Uterus (tissue), 2 donors: Measurements from ENCODE around the gene B3GNT9.
A peak's percentile ranks its signal among the peaks of the same experiment; 100 is the strongest.

Experiments
- POLR2A ChIP-seq, 2 donors: fragments of 450-650 bp; IDR thresholded peaks; one replicate each; pipeline ENCODE4 v1.6.1; 2016; ENCODE audit warnings: antibody characterized with exemption in 2 of 2, mild to moderate bottlenecking in 1 of 2, moderate library complexity in 1 of 2
- TF ChIP-seq, protein P1 (sequence below), 4 experiments: fragments of 200-600 bp in 2 of 4; fragments of 450-650 bp in 2 of 4; sonication (generic) in 2 of 4; IDR thresholded peaks; one replicate each; pipeline ENCODE4 v1.5.1; 2016 to 2019; ENCODE audit warnings: antibody characterized with exemption in 4 of 4, mild to moderate bottlenecking in 2 of 4, moderate library complexity in 1 of 4

GRCh38 chr16:67173808-67174705 is 23.3 kb upstream of the B3GNT9 start:
- TF ChIP-seq, protein P1, sequence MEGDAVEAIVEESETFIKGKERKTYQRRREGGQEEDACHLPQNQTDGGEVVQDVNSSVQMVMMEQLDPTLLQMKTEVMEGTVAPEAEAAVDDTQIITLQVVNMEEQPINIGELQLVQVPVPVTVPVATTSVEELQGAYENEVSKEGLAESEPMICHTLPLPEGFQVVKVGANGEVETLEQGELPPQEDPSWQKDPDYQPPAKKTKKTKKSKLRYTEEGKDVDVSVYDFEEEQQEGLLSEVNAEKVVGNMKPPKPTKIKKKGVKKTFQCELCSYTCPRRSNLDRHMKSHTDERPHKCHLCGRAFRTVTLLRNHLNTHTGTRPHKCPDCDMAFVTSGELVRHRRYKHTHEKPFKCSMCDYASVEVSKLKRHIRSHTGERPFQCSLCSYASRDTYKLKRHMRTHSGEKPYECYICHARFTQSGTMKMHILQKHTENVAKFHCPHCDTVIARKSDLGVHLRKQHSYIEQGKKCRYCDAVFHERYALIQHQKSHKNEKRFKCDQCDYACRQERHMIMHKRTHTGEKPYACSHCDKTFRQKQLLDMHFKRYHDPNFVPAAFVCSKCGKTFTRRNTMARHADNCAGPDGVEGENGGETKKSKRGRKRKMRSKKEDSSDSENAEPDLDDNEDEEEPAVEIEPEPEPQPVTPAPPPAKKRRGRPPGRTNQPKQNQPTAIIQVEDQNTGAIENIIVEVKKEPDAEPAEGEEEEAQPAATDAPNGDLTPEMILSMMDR (IDR thresholded peaks at IDR 0.05), result peak; percentile 20 to 43 (median 36)
- TF ChIP-seq POLR2A (IDR thresholded peaks at IDR 0.05), result peak; percentile 56
